Gastroesophageal sphincter (tissue), 4 donors: ENCODE results near the gene TULP4. TPM values are rescaled to one million over a fixed set of nuclear protein-coding genes. Genes with fewer than 3 reads are reported as not detected.

Experiments
- ATAC-seq: fragments of 150-250 bp; one replicate; pipeline ENCODE4 v1.9.1; 2016; ENCODE audit warnings: mild to moderate bottlenecking, moderate library complexity
- H3K27ac ChIP-seq, 4 donors: fragments of 200-600 bp; sonication (generic) in 3 of 4; 1 replicate in 3 of 4; 2 replicates in 1 of 4; pipeline ENCODE4 v1.5.1; 2016 to 2019
- H3K27me3 ChIP-seq: fragments of 200-600 bp; sonication (generic); one replicate; pipeline ENCODE4 v1.5.1; 2019
- H3K36me3 ChIP-seq, 2 donors: fragments of 200-600 bp; sonication (generic); one replicate each; pipeline ENCODE4 v1.5.1; 2019; ENCODE audit warnings: control low read depth in 1 of 2
- H3K4me1 ChIP-seq, 3 donors: fragments of 200-600 bp; sonication (generic); 1 replicate in 2 of 3; 2 replicates in 1 of 3; pipeline ENCODE4 v1.5.1; 2016 to 2019; ENCODE audit warnings: control low read depth in 2 of 3
- H3K4me3 ChIP-seq, 2 donors: fragments of 200-600 bp; sonication (generic); one replicate each; pipeline ENCODE4 v1.5.1; 2019; ENCODE audit warnings: mild to moderate bottlenecking in 1 of 2, moderate library complexity in 1 of 2
- H3K9me3 ChIP-seq, 3 donors: fragments of 200-600 bp; sonication (generic); one replicate each; pipeline ENCODE4 v1.5.1; 2017 to 2019; ENCODE audit warnings: control low read depth in 2 of 3
- CTCF ChIP-seq, 4 experiments: fragments of 200-600 bp in 2 of 4; fragments of 450-650 bp in 2 of 4; sonication (generic) in 1 of 4; IDR thresholded peaks; one replicate each; pipeline ENCODE4 v1.5.1; 2017 to 2019; ENCODE audit warnings: antibody characterized with exemption in 4 of 4, mild to moderate bottlenecking in 2 of 4, moderate library complexity in 2 of 4
- EP300 ChIP-seq: sonication (generic); formaldehyde crosslinking; IDR thresholded peaks from one replicate; pipeline ENCODE4 v1.6.1; 2017; ENCODE audit warnings: antibody characterized with exemption, mild to moderate bottlenecking
- POLR2A ChIP-seq, 2 donors: fragments of 450-650 bp; IDR thresholded peaks; one replicate each; pipeline ENCODE4 v1.6.1; 2017; ENCODE audit warnings: antibody characterized with exemption in 2 of 2, mild to moderate bottlenecking in 2 of 2, moderate library complexity in 1 of 2
- POLR2AphosphoS5 ChIP-seq: sonication (generic); formaldehyde crosslinking; IDR thresholded peaks from one replicate; pipeline ENCODE4 v1.6.1; 2017; ENCODE audit warnings: antibody characterized with exemption
- WGBS, 2 donors: methylation state at CpG; one replicate each; pipeline ENCODE4 v1.1.5; 2018; ENCODE audit warnings: low coverage in 1 of 2; 5-methylcytosine and 5-hydroxymethylcytosine counted together
- total RNA-seq, 4 donors: library from RNA; depleted of rRNA; stranded (reverse); fragments of >200 nt; gene quantifications; one replicate each; pipeline ENCODE4 v1.1.0, GENCODE V29; 2016

Gene TULP4
- total RNA-seq, 4 donors from 2014 or later, result 159 to 244 (median 201) TPM

GRCh38 chr6:158481690-158482473, 169.6 kb downstream of the TULP4 start:
- Histone ChIP-seq H3K27me3 (no peaks in the 10 kb centered on the region), H3K36me3 (peaks cover 0 to 67% of the 10 kb centered on the region in 2 donors), H3K9me3 (no peaks in the 10 kb centered on the region), H3K27ac (no peak overlapping the region), H3K4me1 (no peaks in the 10 kb centered on the region), H3K4me3 (no peak overlapping the region)
- ATAC-seq, result no peak
- 64 to 80% methylated on average over 2 to 7 of the region's 12 CpGs for WGBS, 2 donors
- TF ChIP-seq POLR2AphosphoS5 (no peak), EP300 (no peak), CTCF (IDR thresholded peaks at IDR 0.05) (no peak), POLR2A (IDR thresholded peaks at IDR 0.05) (no peak)

- H3K36me3 ChIP-seq, result peaks cover 0 to 48% of the 10 kb centered on the region in 2 donors
- WGBS, 2 donors, result 100% methylated on average over 2 of the region's 2 CpGs
Observed at GRCh38 chr6:158485431-158485830, 173.2 kb downstream of the TULP4 start.

DNA sequence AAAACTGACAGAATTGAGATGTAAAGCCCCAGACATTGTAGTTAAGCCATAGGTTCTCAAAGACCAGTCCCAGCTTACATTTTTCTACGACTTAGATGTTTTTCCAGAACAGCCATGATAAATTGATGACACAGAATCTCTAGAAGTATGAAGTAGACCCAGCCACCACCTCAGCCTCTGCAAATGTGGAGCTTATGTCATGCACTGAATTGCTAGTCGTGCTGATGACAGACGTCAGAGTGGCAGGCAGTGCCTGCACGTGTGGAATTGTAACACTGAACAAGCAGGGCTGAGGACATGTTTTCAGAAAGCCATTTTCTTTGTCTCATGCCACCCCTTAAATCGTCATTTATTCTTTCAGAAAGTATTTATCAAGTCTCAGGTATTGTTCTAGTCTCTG, 175.2 kb downstream of the TULP4 start:
- H3K36me3 ChIP-seq, result peaks cover 0 to 28% of the 10 kb centered on the region in 2 donors
- no peak for TF ChIP-seq POLR2A (IDR thresholded peaks at IDR 0.05)
- no peak for TF ChIP-seq EP300
- TF ChIP-seq CTCF (IDR thresholded peaks at IDR 0.05), result no peak
- no peak for TF ChIP-seq POLR2AphosphoS5
- WGBS, 2 donors, result 77 to 87% methylated on average over 5 of the region's 5 CpGs
- no peak overlapping the region for H3K4me3 ChIP-seq
- H3K9me3 ChIP-seq, result no peaks in the 10 kb centered on the region
- H3K4me1 ChIP-seq, result no peaks in the 10 kb centered on the region
- H3K27ac ChIP-seq, result no peak overlapping the region
- no peak for ATAC-seq
- no peaks in the 10 kb centered on the region for H3K27me3 ChIP-seq

More at GRCh38 chr6:158485431-158485830, 173.2 kb downstream of the TULP4 start:
- Histone ChIP-seq H3K4me1 (no peaks in the 10 kb centered on the region), H3K4me3 (no peak overlapping the region), H3K9me3 (no peaks in the 10 kb centered on the region), H3K27ac (no peak overlapping the region), H3K27me3 (no peaks in the 10 kb centered on the region)
- TF ChIP-seq EP300 (no peak), POLR2AphosphoS5 (no peak), POLR2A (IDR thresholded peaks at IDR 0.05) (no peak), CTCF (IDR thresholded peaks at IDR 0.05) (no peak)
- no peak for ATAC-seq

DNA sequence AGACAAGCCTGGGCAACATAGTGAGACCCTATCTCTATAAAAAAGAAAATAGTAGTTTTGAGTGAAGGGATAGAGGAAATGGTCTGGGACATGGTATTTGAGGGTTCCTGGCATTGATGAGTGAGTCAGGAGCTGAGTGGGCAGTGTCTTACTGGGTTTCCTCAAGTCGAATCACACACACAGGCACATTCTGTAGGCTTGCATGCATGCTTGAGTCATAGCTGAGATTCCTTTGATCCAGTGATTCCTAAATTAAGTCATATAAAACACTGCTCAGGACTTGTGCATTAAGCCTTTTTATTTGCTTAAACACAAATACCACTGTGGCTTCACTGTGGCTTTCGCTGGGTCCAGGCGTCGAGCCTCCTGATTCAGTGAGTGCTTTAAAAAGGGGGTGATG, 175.8 kb downstream of the TULP4 start:
- TF ChIP-seq CTCF (IDR thresholded peaks at IDR 0.05) (no peak), POLR2A (IDR thresholded peaks at IDR 0.05) (no peak), EP300 (no peak), POLR2AphosphoS5 (no peak)
- 77 to 82% methylated on average over 3 to 4 of the region's 4 CpGs for WGBS, 2 donors
- no peaks in the 10 kb centered on the region for H3K9me3 ChIP-seq
- H3K4me1 ChIP-seq, result no peaks in the 10 kb centered on the region
- no peak for ATAC-seq
- no peak overlapping the region for H3K4me3 ChIP-seq
- peaks cover 0 to 28% of the 10 kb centered on the region in 2 donors for H3K36me3 ChIP-seq
- H3K27ac ChIP-seq, result no peak overlapping the region
- H3K27me3 ChIP-seq, result no peaks in the 10 kb centered on the region

DNA sequence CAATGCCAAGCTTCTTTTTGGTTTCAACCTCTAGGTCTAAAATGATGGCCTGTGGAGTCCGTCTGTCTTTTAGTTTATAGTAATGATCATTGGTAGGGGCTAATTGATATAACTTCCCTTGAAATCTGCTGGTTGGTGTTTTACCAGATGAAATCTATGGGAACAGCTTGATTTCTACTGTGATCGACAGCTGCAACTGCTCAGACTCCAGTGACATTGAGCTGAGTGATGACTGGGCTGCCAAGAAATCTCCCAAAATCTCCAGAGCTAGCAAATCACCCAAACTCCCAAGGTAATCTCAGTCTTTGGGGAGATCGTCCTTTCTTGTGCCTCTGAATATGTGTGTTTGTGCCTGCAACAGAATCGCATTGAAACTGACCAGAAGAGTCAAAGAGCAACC, 177.2 kb downstream of the TULP4 start:
- TF ChIP-seq POLR2AphosphoS5 (no peak), POLR2A (IDR thresholded peaks at IDR 0.05) (no peak), CTCF (IDR thresholded peaks at IDR 0.05) (no peak), EP300 (no peak)
- H3K27me3 ChIP-seq, result no peaks in the 10 kb centered on the region
- peaks cover 0 to 30% of the 10 kb centered on the region in 2 donors for H3K36me3 ChIP-seq
- 91 to 94% methylated on average over 3 to 4 of the region's 4 CpGs for WGBS, 2 donors
- no peaks in the 10 kb centered on the region for H3K9me3 ChIP-seq
- no peaks in the 10 kb centered on the region for H3K4me1 ChIP-seq
- no peak for ATAC-seq
- H3K4me3 ChIP-seq, result no peak overlapping the region
- H3K27ac ChIP-seq, result no peak overlapping the region
